GM18907 (cell line): ENCODE data around the gene ACOT7.
"Not testable (repeated sequence)": the region's sequence is repeated elsewhere in the genome, so short reads cannot be mapped to it uniquely, and the experiment has no call there.

Experiments used
- ATAC-seq: cut with Tn5 transposase; IDR thresholded peaks from one replicate; pipeline ENCODE4 v1.9.1; 2021; ENCODE audit warnings: mild to moderate bottlenecking, moderate library complexity; ENCODE audit not compliant: unreplicated experiment

ACOT7 gene

GRCh38 chr1:6401673-6402072 is 8.1 kb upstream of the ACOT7 start:
- no peak for ATAC-seq

GRCh38 chr1:6399294-6399693 is 5.7 kb upstream of the ACOT7 start:
- ATAC-seq: no peak

- no peak for ATAC-seq
Observed at GRCh38 chr1:6397844-6398441, 4.4 kb upstream of the ACOT7 start.

- ATAC-seq: no peak
Observed at GRCh38 chr1:6396998-6397397, 3.4 kb upstream of the ACOT7 start.

- ATAC-seq: not testable (repeated sequence)
Observed at GRCh38 chr1:6395781-6396244, 2.2 kb upstream of the ACOT7 start.

GRCh38 chr1:6395130-6395529 is 1.6 kb upstream of the ACOT7 start:
- ATAC-seq: not testable (repeated sequence)

GRCh38 chr1:6392809-6393399 is 663 bp downstream of the ACOT7 start:
- peak; percentile 76 for ATAC-seq

- peak; percentile 2 for ATAC-seq
Observed at GRCh38 chr1:6391951-6392808, 1.4 kb downstream of the ACOT7 start.

GRCh38 chr1:6389971-6390370 is 3.6 kb downstream of the ACOT7 start:
- no peak for ATAC-seq

GRCh38 chr1:6386371-6386949 is 7.1 kb downstream of the ACOT7 start:
- ATAC-seq: no peak

GRCh38 chr1:6385488-6386191 is 7.9 kb downstream of the ACOT7 start:
- ATAC-seq: no peak

- ATAC-seq: no peak
Observed at GRCh38 chr1:6384962-6385361, 8.6 kb downstream of the ACOT7 start.

GRCh38 chr1:6384135-6384534 is 9.4 kb downstream of the ACOT7 start:
- ATAC-seq: no peak

- ATAC-seq: no peak
Observed at GRCh38 chr1:6380037-6380436, 13.5 kb downstream of the ACOT7 start.

GRCh38 chr1:6378096-6378746 is 15.3 kb downstream of the ACOT7 start:
- ATAC-seq: no peak

GRCh38 chr1:6373961-6374720 is 19.4 kb downstream of the ACOT7 start:
- ATAC-seq: no peak

- ATAC-seq: not testable (repeated sequence)
Observed at GRCh38 chr1:6372236-6372635, 21.3 kb downstream of the ACOT7 start.

- ATAC-seq: no peak
Observed at GRCh38 chr1:6370006-6370405, 23.6 kb downstream of the ACOT7 start.

GRCh38 chr1:6367381-6368012 is 26.1 kb downstream of the ACOT7 start:
- ATAC-seq: no peak
